GM18870 (cell line): ENCODE results near the gene THRA.

Experiments used
- ATAC-seq: cut with Tn5 transposase; IDR thresholded peaks from one replicate; pipeline ENCODE4 v1.9.1; 2021; ENCODE audit warnings: moderate library complexity; ENCODE audit not compliant: unreplicated experiment

The THRA gene

GRCh38 chr17:40026816-40027613 is 35.8 kb upstream of the THRA start:
- ATAC-seq, result no peak

GRCh38 chr17:40027614-40028012 is 35.2 kb upstream of the THRA start:
- ATAC-seq, result no peak

GRCh38 chr17:40028595-40028994 is 34.2 kb upstream of the THRA start:
- no peak for ATAC-seq

GRCh38 chr17:40031706-40032105 is 31.1 kb upstream of the THRA start:
- no peak for ATAC-seq

GRCh38 chr17:40032322-40033320 is 30.1 kb upstream of the THRA start:
- ATAC-seq, result no peak

- ATAC-seq, result no peak
Measured at GRCh38 chr17:40033339-40033738, 29.4 kb upstream of the THRA start.

- ATAC-seq, result no peak
Measured at GRCh38 chr17:40034426-40035161, 28.2 kb upstream of the THRA start.

GRCh38 chr17:40035162-40035559 is 27.6 kb upstream of the THRA start:
- ATAC-seq, result no peak

- no peak for ATAC-seq
Measured at GRCh38 chr17:40038882-40039513, 23.8 kb upstream of the THRA start.

GRCh38 chr17:40041196-40041595 is 21.6 kb upstream of the THRA start:
- no peak for ATAC-seq

- no peak for ATAC-seq
Measured at GRCh38 chr17:40056379-40057015, 6.3 kb upstream of the THRA start.

- ATAC-seq, result no peak
Measured at GRCh38 chr17:40058186-40058784, 4.5 kb upstream of the THRA start.

- ATAC-seq, result no peak
Measured at GRCh38 chr17:40058865-40059264, 3.9 kb upstream of the THRA start.

GRCh38 chr17:40059729-40060475 is 2.9 kb upstream of the THRA start:
- no peak for ATAC-seq

GRCh38 chr17:40060887-40061608 is 1.7 kb upstream of the THRA start:
- no peak for ATAC-seq

- no peak for ATAC-seq
Measured at GRCh38 chr17:40061609-40062038, 1.1 kb upstream of the THRA start.

GRCh38 chr17:40063187-40063771 is 514 bp downstream of the THRA start:
- no peak for ATAC-seq
